CD4-positive, alpha-beta T cell treated with Interferon gamma for 1 hour (primary cell): ENCODE measurements around the gene AICDA.
"Not testable (repeated sequence)": the region's sequence is repeated elsewhere in the genome, so short reads cannot be mapped to it uniquely, and the experiment has no call there.

Experiments used
- DNase-seq: peaks from one replicate; pipeline ENCODE4 v3.0.0-alpha.2; 2020

Gene AICDA

DNA sequence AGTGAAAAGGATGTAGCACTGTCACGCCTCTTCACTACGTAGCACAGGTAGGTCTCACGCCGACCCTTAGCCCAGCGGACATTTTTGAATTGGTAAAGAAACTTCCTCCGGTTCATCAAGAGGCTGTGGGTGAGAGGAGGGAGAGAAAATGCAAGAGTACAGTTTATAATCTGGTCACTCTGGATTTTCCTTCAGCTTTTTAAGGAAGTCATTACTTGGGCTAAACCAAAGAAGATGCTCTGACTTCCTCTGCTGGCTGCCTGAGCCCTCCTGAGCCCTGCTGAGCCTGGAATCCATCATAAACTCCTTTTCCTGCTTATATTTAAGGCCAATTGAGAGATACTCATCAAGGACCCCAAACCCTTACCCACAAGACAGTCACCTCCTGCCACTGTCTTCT lies 5.8 kb downstream of the AICDA start:
- DNase-seq, result no peak

- no peak for DNase-seq
Measured at GRCh38 chr12:8605057-8605456, 7.6 kb downstream of the AICDA start.

GRCh38 chr12:8603856-8604255 lies 8.8 kb downstream of the AICDA start:
- DNase-seq, result no peak

DNA sequence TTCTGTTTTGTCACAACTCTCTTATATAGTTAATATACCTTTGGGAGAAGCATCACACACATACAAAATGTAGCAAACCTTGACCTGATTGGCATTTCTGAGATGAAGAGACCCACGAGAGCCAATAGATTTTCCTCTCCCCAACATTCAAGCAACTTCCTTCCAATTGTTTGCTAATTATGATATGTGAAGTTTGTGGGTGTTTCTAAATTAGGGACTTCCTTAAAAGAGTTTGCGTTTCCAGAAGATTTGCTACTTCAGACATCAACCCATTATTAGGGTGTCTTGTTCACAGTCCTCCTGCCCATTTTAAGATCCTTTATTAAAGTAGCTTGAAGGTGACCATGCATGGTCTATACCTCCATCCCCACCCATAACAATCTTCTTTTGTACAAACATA lies 9.4 kb downstream of the AICDA start:
- no peak for DNase-seq

- DNase-seq, result no peak
Measured at GRCh38 chr12:8596561-8596960, 16.1 kb downstream of the AICDA start.

GRCh38 chr12:8594072-8594471 lies 18.6 kb downstream of the AICDA start:
- no peak for DNase-seq

GRCh38 chr12:8593246-8593645 lies 19.4 kb downstream of the AICDA start:
- DNase-seq, result no peak

- DNase-seq, result no peak
Measured at GRCh38 chr12:8590842-8591545, 21.7 kb downstream of the AICDA start.

GRCh38 chr12:8589679-8590078 lies 23.0 kb downstream of the AICDA start:
- no peak for DNase-seq

DNA sequence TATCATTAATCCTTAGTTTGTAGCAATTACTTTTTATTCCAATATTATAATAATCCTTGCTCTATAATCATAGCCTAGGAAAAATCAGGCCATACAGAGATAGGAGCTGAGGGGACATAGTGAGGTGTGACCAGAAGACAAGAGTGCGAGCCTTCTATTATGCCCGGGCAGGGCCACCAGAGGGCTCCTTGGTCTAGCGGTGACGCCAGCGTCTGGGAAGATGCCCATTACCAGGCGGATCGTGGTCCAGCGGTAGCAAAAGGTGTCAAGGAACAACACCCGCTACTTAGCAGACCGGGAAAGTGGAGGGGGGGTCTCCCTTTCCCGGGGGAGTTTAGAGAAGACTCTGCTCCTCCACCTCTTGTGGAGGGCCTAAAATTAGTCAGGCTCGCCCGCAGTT lies 28.2 kb downstream of the AICDA start:
- not testable (repeated sequence) for DNase-seq

DNA sequence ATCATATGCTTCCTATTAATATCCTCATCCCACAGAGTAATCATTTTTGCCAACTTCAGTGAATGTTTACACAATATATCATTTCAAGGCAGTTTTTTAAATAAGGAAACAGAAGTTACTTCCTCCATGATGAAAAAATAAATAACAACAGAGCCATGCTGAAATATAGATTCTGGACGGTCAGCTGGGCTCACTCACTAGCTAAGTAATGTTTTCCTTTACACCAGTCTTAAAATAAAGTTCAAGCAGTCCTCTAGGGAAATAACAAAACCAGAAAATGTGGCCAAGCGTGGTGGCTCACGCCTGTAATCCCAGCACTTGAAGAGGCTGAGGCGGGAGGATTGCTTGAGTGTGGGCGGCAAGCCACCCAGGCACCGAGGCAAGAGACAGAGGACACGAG lies 28.7 kb downstream of the AICDA start:
- no peak for DNase-seq

- DNase-seq, result no peak
Measured at GRCh38 chr12:8581098-8581784, 31.4 kb downstream of the AICDA start.

DNA sequence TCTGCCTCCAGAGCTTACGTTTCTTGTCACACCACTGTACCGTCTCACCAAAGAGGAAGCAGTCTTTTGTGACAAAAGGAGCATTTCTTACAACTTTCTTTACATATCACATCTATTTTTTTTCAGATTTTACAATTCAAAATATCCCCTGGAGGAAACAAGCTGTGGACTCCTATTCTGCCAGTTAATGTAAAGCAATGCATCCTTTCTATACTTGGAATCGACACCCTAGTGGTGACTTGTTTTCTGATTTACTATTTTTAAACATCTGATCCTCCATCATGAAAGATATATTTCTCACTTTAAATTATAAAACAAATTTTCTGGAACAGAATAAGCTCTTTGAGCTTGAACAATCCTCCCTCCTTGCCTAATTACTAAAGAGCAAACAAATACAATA lies 34.8 kb downstream of the AICDA start:
- no peak for DNase-seq

DNA sequence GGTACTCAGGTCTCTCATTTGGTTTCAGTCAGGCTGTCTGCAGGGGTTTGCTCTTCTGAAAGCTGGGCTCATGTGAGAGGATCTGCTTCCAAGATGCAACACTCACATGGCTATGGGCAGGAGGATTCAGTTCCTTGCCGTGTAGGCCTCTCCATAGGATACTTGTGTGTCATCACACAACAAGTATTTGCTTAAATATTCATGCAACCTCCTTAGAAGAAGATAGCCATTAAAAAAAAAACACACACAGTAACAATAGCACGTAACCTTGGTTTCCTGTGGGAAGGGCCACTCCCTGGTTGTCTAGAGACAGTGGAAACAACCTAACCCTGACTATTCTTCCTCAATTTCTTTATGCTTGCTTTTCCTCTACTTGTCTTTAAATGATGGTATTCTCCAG lies 40.2 kb downstream of the AICDA start:
- peak; percentile 49 for DNase-seq

- no peak for DNase-seq
Measured at GRCh38 chr12:8566525-8566924, 46.1 kb downstream of the AICDA start.

- not testable (repeated sequence) for DNase-seq
Measured at GRCh38 chr12:8566052-8566451, 46.6 kb downstream of the AICDA start.

DNA sequence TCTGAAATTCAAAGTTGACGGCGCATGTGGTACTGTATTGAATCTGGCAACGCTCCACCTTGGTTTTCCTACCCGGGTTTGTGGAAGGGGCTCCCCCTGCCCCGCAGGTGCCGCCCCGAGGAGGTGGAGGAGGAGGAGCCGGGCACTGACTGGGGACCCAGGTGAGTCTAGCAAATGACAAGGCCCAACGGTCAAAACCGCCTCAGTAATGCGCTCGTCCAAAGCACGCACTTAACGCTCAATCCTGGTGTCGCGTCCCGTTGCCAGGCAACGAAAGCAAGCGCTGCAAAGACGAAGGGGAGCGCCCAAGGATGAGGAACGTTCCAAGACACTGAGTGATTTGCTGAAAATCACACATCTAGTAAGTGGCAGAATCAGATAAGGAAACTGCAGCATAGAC lies 48.0 kb downstream of the AICDA start:
- no peak for DNase-seq

- DNase-seq, result no peak
Measured at GRCh38 chr12:8563356-8563755, 49.3 kb downstream of the AICDA start.

- no peak for DNase-seq
Measured at GRCh38 chr12:8562310-8562709, 50.3 kb downstream of the AICDA start.

- no peak for DNase-seq
Measured at GRCh38 chr12:8561011-8561410, 51.6 kb downstream of the AICDA start.

- DNase-seq, result no peak
Measured at GRCh38 chr12:8559676-8560075, 53.0 kb downstream of the AICDA start.

DNA sequence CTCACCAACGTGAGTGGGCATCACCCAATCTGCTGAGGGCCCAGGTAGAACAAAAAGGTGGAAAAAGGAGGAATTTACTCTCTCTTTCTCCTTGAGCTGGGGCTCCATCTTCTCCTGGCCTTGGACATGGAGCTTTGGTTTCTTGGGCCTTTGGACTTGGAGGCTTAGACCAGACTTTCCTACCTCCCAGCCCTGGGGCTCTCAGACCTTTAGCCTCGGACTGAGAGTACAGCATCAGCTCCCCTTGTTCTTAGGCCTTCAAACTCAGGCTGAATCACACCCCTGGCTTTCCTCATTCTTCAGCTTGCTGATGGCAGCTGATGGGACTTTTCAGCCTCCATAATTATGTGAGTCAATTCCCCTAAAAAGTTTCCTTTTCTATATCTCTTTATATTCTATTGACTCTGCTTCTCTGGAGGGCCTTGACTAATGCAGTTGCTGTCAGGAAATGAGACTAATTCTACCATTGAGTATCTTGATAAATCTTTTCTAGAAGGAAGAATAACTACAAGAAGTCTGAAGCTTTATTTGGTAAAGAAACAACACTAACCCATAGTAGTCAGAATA lies 56.0 kb downstream of the AICDA start:
- DNase-seq, result no peak

- DNase-seq, result no peak
Measured at GRCh38 chr12:8554451-8555195, 58.0 kb downstream of the AICDA start.
